GM12872 (cell line): ENCODE data around the gene DYRK2.

Experiments
- CTCF ChIP-seq: IDR thresholded peaks from 3 replicates; pipeline ENCODE4 v1.5.1; 2011; ENCODE audit warnings: low read depth, mild to moderate bottlenecking, low read length, moderate library complexity; ENCODE audit not compliant: insufficient read depth

DYRK2 gene

GRCh38 chr12:67648521-67649260 lies at the start of gene DYRK2:
Gene DYRK2, plus strand, starts transcription at chr12:67648745. Its CDS starts 389 bp downstream, at chr12:67649134.
- TF ChIP-seq CTCF: no peak

GRCh38 chr12:67599691-67600090 lies 48.9 kb upstream of the DYRK2 start:
- TF ChIP-seq CTCF: no peak

- TF ChIP-seq CTCF: no peak
These were observed 47.4 kb upstream of the DYRK2 start for GRCh38 chr12:67601126-67601525.

- no peak for TF ChIP-seq CTCF
These were observed 39.2 kb upstream of the DYRK2 start for GRCh38 chr12:67609226-67609870.

GRCh38 chr12:67613040-67613439 lies 35.5 kb upstream of the DYRK2 start:
- no peak for TF ChIP-seq CTCF

- no peak for TF ChIP-seq CTCF
These were observed 30.9 kb upstream of the DYRK2 start for GRCh38 chr12:67617629-67618028.

GRCh38 chr12:67618303-67618702 lies 30.2 kb upstream of the DYRK2 start:
- no peak for TF ChIP-seq CTCF
